MCF 10A (cell line): ENCODE measurements around the gene GSTA2. TPM values are rescaled to one million over a fixed set of nuclear protein-coding genes. Genes with fewer than 3 reads are reported as not detected.
"Not testable (repeated sequence)": the region's sequence is repeated elsewhere in the genome, so short reads cannot be mapped to it uniquely, and the experiment has no call there.

ENCODE experiments used
- Bru-seq: library from RNA; stranded (reverse); fragments of 400-500 nt; gene quantifications from one replicate; lab custom pipeline; 2021; lab: Mats Ljungman, UMichigan
- BruChase-seq, 2 experiments: library from RNA; stranded (reverse); fragments of 400-500 nt; gene quantifications; one replicate each; lab custom pipeline; 2021; lab: Mats Ljungman, UMichigan
- BruUV-seq: library from RNA; stranded (reverse); fragments of 400-500 nt; replicated peaks from 2 replicates; lab custom pipeline; 2021; lab: Mats Ljungman, UMichigan
- CTCF ChIA-PET: fragments of 300-600 bp; sonication (Branson Sonifier 250); formaldehyde crosslinking; extraction: SDS; loops from one replicate; lab custom pipeline; 2021; ENCODE audit warnings: antibody characterized with exemption, inconsistent platforms; lab: Yijun Ruan, JAX
- POLR2A ChIA-PET: fragments of 300-600, 350-650 bp; sonication (Branson Sonifier 250); formaldehyde crosslinking; extraction: SDS; loops from one replicate; lab custom pipeline; 2020; ENCODE audit warnings: antibody characterized with exemption, inconsistent platforms; lab: Yijun Ruan, JAX
- DNase-seq: peaks from one replicate; pipeline ENCODE4 v3.0.0-alpha.2; 2018; ENCODE audit not compliant: unreplicated experiment
- H3K27ac Mint-ChIP-seq: one replicate; pipeline ENCODE4 v1.8.0; 2022; ENCODE audit warnings: mild to moderate bottlenecking, low read depth, mixed read lengths; ENCODE audit not compliant: unreplicated experiment
- H3K27me3 Mint-ChIP-seq: one replicate; pipeline ENCODE4 v1.8.0; 2022; ENCODE audit warnings: mixed read lengths; ENCODE audit not compliant: insufficient read depth, unreplicated experiment
- H3K36me3 Mint-ChIP-seq: one replicate; pipeline ENCODE4 v1.8.0; 2022; ENCODE audit warnings: mild to moderate bottlenecking, moderate library complexity, mixed read lengths; ENCODE audit not compliant: insufficient read depth, unreplicated experiment
- H3K4me1 Mint-ChIP-seq: one replicate; pipeline ENCODE4 v1.8.0; 2022; ENCODE audit warnings: mixed read lengths; ENCODE audit not compliant: insufficient read depth, unreplicated experiment
- H3K4me3 Mint-ChIP-seq: one replicate; pipeline ENCODE4 v1.8.0; 2022; ENCODE audit warnings: mild to moderate bottlenecking, moderate library complexity, mixed read lengths; ENCODE audit not compliant: unreplicated experiment
- H3K9me3 Mint-ChIP-seq: one replicate; pipeline ENCODE4 v1.8.0; 2022; ENCODE audit warnings: mixed read lengths; ENCODE audit not compliant: unreplicated experiment
- CTCF ChIP-seq: fragments of 200-600 bp; IDR thresholded peaks from one replicate; pipeline ENCODE4 v1.8.0; 2022; ENCODE audit warnings: antibody characterized with exemption, mild to moderate bottlenecking; ENCODE audit not compliant: unreplicated experiment
- intact Hi-C: fragments of 100-400 bp; cut with micrococcal nuclease; formaldehyde crosslinking; loops from 2 replicates; pipeline ENCODE4 v1.14.1; 2022
- long read RNA-seq: library from polyadenylated mRNA; stranded (forward); transcript quantifications from one replicate; pipeline ENCODE4 v2.0.0, GENCODE V29; 2022
- total RNA-seq: library from RNA; stranded (reverse); gene quantifications from 2 replicates; pipeline ENCODE4 v1.2.3, GENCODE V29; 2022

Gene GSTA2
- total RNA-seq (not detected in 2 replicates), Bru-seq, nascent RNA (not detected), BruChase-seq, experiment 1, labeled RNA remaining after a 6-hour chase (not detected), BruChase-seq, experiment 2, labeled RNA remaining after a 2-hour chase (not detected)
- long read RNA-seq = 0 reads

- BruUV-seq, intact Hi-C loops, H3K27ac Mint-ChIP-seq, H3K9me3 Mint-ChIP-seq, POLR2A ChIA-PET, H3K36me3 Mint-ChIP-seq, H3K4me3 Mint-ChIP-seq, CTCF ChIA-PET, H3K4me1 Mint-ChIP-seq: not testable (repeated sequence)
- H3K27me3 Mint-ChIP-seq = peaks cover 13% of the 10 kb centered on the region
- peak; percentile 16 for DNase-seq
Observed at GRCh38 chr6:52763322-52763916, at the start of gene GSTA2. TSS of gene GSTA2 (minus strand) at chr6:52763475. CDS start at chr6:52757947, 5,528 bp downstream.

GRCh38 chr6:52809777-52810176 is 46.5 kb upstream of the GSTA2 start:
- BruUV-seq, H3K27ac Mint-ChIP-seq, H3K36me3 Mint-ChIP-seq, DNase-seq, H3K4me3 Mint-ChIP-seq, H3K4me1 Mint-ChIP-seq, CTCF ChIA-PET, H3K9me3 Mint-ChIP-seq, intact Hi-C loops, POLR2A ChIA-PET: not testable (repeated sequence)
- peaks cover 25% of the 10 kb centered on the region for H3K27me3 Mint-ChIP-seq

GRCh38 chr6:52808660-52809059 is 45.4 kb upstream of the GSTA2 start:
- Mint-ChIP-seq H3K36me3 (no peaks in the 10 kb centered on the region), H3K27ac (no peak overlapping the region), H3K27me3 (peaks cover 25% of the 10 kb centered on the region), H3K9me3 (no peaks in the 10 kb centered on the region), H3K4me3 (no peak overlapping the region), H3K4me1 (no peaks in the 10 kb centered on the region)
- BruUV-seq = no TSS peak
- ChIA-PET CTCF (interaction anchor here (0.6 kb wide), 1 partner anchor 95 kb away, joined by 3 read pairs; no protein-coding TSS in a partner anchor), POLR2A (no interaction called here)
- no peak for TF ChIP-seq CTCF
- DNase-seq = no peak
- intact Hi-C loops = no loop called here

- CTCF ChIA-PET, H3K27ac Mint-ChIP-seq, H3K9me3 Mint-ChIP-seq, H3K36me3 Mint-ChIP-seq, H3K4me1 Mint-ChIP-seq, intact Hi-C loops, H3K4me3 Mint-ChIP-seq, DNase-seq, BruUV-seq: not testable (repeated sequence)
- peaks cover 45% of the 10 kb centered on the region for H3K27me3 Mint-ChIP-seq
- POLR2A ChIA-PET = interaction anchor here (1.1 kb wide), 1 partner anchor 25 kb away, joined by 3 read pairs; no protein-coding TSS in a partner anchor
Observed at GRCh38 chr6:52803668-52804255, 40.5 kb upstream of the GSTA2 start, which contains the start of gene GSTA1. TSS of gene GSTA1 (minus strand) at chr6:52803816. CDS start at chr6:52799267, 4,549 bp downstream.

- CTCF ChIA-PET = no interaction called here
- H3K4me3 Mint-ChIP-seq = no peak overlapping the region
Observed at GRCh38 chr6:52802806-52803205, 39.5 kb upstream of the GSTA2 start.

More at GRCh38 chr6:52802806-52803205, 39.5 kb upstream of the GSTA2 start:
- POLR2A ChIA-PET = interaction anchor here (1.1 kb wide), 1 partner anchor 26 kb away, joined by 3 read pairs; no protein-coding TSS in a partner anchor
- Mint-ChIP-seq H3K27me3 (peaks cover 38% of the 10 kb centered on the region), H3K27ac (no peak overlapping the region), H3K36me3 (no peaks in the 10 kb centered on the region), H3K4me1 (no peaks in the 10 kb centered on the region), H3K9me3 (no peaks in the 10 kb centered on the region)
- intact Hi-C loops = no loop called here
- no TSS peak for BruUV-seq
- no peak for TF ChIP-seq CTCF
- DNase-seq = no peak
